Dermis blood vessel endothelial cell (primary cell): ENCODE measurements around the gene GRIN3A. TPM values are rescaled to one million over a fixed set of nuclear protein-coding genes. Genes with fewer than 3 reads are reported as not detected.
"Not testable (repeated sequence)": the region's sequence is repeated elsewhere in the genome, so short reads cannot be mapped to it uniquely, and the experiment has no call there.

Experiments
- DNase-seq: peaks from one replicate; pipeline ENCODE4 v3.0.0; 2010
- total RNA-seq: library from RNA; depleted of rRNA; stranded (reverse); fragments of >200 nt; gene quantifications from 2 replicates; pipeline ENCODE4 v1.2.3, GENCODE V29; 2014

Gene GRIN3A
- total RNA-seq, 1 donor from 2014 or later = not detected

- DNase-seq = no peak
Measured at GRCh38 chr9:101572316-101572715, 166.1 kb downstream of the GRIN3A start.

- no peak for DNase-seq
Measured at GRCh38 chr9:101571114-101571513, 167.3 kb downstream of the GRIN3A start.

GRCh38 chr9:101569741-101570501, 168.5 kb downstream of the GRIN3A start:
- no peak for DNase-seq

- DNase-seq = no peak
Measured at GRCh38 chr9:101567725-101568350, 170.6 kb downstream of the GRIN3A start.

DNA sequence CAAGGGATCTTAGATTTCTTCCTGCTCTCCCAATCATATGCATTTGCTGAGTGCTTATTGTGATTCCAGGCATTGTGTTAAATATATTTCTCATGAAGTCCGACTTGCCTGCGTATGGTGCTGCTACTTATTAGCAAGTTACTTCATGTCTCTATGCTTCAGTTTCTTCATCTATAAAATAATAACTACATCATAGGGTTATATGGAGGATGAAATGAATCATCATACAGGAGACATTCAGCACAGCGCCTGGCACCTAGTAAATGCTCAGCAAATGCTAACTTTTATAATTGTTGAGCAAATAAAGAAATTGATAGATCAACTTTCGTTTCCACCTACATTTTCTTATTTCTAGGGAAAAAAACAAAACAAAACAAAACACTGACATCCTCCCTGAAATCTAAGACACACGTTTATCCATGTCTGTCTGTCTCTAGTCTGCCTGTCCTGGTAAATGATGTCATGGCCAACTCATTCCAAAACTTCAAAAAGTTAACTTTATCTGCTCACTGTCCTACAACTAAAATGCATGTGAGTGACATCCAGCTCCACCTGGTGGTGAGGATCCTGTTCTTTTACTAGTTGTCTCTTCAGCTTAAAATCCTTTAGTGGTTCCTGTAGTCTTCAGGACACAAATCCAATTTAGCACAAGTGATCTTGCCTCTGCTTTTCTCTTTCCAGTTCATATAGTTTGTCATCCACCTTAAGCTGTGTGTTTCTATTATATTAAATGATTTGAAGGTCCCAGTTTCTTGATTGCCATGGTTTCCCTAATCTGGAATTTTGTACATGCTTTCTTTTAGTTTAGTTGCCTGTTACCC, 171.3 kb downstream of the GRIN3A start:
- DNase-seq = peak; percentile 57

DNA sequence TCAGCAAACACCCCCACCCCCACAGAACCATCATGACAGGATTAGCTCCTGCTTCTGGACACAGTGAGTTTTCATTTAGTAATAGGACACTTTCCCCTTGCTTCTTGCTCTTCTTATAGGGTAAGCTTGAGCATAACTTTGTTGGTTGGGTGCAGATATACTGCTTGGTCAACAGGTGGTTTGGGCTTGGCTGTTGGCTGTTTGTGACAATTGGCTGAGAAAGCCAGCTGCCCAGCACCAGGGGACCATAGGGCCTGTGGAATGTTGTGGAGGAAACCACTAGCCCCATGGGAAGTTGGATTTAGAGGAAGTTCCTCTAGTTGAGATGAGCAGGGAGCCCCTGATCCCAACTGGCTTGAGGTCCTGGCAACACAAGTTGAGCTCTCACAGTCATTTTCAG, 174.2 kb downstream of the GRIN3A start:
- no peak for DNase-seq

DNA sequence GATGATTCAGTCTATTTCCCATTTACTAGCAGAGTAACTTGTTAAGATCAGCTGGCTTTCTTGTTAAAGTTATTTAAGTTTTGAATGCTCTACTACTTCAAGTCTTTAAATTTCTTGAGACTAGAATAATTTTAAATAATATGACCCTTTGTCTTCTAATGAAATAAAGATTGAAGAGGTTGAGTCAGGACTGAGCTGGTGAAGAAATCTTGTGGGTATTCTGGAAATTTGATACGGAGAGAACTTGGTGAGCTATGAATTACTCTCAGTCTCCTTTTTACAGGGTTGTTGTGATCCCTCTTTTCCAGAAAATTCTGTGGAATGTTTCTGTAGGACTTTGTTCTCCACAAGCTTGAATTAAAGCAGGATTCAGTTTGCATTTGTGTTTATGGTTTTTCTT, 175.5 kb downstream of the GRIN3A start:
- DNase-seq = no peak

GRCh38 chr9:101561740-101562139, 176.7 kb downstream of the GRIN3A start:
- DNase-seq = no peak

DNA sequence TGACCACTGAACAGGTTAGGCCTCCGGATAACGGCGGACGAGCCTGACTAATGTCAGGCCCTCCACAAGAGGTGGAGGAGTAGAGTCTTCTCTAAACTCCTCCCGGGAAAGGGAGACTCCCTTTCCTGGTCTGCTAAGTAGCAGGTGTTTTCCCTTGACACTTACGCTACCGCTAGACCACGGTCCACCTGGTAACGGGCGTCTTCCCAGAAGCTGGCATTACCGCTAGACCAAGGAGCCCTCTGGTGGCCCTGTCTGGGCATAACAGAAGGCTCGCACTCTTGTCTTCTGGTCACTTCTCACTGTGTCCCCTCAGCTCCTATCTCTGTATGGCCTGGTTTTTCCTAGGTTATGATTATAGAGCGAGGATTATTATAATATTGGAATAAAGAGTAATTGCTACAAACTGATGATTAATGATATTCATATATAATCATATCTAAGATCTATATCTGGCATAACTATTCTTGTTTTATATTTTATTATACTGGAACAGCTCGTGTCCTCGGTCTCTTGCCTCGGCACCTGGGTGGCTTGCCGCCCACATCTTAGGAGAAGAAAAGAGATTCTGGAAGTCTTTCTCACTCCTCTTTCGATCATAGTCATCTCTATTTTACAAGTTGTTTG, 188.9 kb downstream of the GRIN3A start:
- DNase-seq = not testable (repeated sequence)

DNA sequence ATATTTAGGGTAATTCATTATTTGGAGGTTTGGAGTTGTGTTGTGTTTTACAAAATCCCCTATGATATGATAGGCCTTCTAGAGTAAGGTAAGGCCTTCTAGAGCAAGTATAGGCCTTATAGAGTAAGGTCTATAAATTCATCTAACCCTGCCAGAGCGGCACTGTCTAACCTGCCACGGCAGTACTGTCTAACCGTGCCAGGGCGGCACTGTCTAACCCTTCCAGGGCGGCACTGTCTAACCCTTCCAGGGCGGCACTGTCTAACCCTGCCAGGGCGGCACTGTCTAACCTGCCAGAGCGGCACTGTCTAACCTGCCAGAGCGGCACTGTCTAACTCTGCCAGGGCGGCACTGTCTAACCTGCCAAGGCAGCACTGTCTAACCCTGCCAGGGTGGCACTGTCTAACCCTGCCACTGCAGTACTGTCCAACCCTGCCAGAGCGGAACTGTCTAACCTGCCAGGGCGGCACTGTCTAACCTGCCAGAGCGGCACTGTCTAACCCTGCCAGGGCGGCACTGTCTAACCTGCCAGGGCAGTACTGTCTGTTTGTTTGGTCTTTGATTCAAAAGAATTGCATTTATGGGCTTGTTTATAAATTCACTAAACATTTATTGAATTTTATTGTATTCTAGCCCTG, 195.2 kb downstream of the GRIN3A start:
- no peak for DNase-seq

DNA sequence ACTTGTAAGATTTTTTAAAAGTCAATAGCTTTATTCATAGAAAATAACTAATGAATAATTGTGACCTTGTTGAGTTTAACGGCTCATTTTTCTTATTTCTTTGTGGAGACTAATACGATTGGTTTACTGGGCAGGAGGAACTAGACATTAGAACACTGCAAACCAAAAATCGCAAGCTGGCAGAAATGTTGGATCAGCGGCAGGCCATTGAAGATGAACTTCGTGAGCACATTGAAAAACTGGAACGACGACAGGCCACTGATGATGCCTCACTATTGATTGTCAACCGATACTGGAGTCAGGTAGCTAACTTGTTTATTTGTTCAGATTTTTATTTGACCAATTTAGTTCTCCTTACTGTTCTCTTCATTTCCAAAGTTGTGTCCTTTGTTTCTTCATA, 198.4 kb downstream of the GRIN3A start:
- no peak for DNase-seq

- peak; percentile 55 for DNase-seq
Measured at GRCh38 chr9:101536938-101537337, 201.5 kb downstream of the GRIN3A start.

DNA sequence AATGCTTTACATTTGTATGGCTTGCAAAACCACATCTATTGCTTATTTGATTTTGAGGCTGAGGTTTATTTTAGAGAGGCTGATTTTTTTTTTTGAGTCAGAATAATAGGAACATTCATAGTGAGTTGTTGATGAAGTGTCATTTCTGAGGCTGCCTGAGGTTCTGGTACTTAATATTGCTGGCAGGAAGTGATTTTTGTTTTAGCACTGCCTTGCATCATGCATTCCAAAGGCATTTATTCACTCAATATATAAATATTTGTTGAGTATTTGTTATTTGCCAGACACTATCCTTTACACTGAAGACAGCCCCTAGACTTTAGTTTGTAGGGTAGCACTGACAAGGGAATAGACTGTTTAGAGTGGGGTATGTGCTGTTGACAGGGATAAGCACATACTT, 202.1 kb downstream of the GRIN3A start:
- no peak for DNase-seq

DNA sequence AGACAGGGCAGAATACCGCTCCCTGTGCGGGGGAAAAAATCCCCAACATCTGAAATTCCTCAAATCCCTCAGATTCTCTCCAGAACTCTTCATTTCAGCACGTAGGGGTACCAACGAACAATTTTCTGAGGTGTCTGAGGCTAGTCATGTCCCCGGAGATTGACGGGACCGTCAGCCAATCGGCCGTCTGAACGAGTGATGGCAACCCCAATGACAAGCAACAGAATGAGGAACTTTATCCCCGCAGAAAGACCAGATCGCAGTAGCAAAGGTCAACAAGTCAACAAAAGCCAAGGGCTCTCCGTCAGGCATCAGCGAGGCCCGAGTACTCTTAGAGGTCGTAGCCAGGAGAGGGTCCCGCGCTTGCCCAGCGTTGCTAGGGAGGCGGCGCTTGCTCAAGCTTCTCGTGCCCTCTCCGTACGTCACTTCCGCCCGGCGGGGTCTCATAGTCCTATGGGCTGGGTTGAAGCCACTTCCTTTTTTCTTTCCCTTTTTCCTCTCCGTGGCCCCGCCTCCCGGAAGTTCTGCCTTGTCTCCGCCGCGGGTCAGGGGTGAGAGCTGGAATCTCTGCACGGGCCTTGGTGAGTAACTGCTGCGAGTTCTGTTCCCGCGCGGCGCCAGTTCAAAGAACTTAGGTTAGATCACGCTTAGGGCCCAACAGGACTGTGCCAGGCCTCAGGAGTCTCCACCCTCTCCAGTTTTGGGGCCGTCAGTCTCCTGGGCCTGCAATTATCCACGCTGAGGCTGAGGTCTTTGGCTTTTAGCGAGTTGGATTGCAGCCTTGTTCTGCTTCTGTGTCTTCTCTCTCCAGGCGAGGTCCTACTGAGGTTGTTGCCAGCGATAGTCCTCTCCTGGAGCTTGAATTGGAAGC, 204.9 kb downstream of the GRIN3A start, which contains the start of gene RNF20:
Gene RNF20, plus strand, starts transcription at position 520 of the 871 bp plus-strand sequence. CDS start 1,571 bp downstream, outside the sequence.
- peak; percentile 98 for DNase-seq

DNA sequence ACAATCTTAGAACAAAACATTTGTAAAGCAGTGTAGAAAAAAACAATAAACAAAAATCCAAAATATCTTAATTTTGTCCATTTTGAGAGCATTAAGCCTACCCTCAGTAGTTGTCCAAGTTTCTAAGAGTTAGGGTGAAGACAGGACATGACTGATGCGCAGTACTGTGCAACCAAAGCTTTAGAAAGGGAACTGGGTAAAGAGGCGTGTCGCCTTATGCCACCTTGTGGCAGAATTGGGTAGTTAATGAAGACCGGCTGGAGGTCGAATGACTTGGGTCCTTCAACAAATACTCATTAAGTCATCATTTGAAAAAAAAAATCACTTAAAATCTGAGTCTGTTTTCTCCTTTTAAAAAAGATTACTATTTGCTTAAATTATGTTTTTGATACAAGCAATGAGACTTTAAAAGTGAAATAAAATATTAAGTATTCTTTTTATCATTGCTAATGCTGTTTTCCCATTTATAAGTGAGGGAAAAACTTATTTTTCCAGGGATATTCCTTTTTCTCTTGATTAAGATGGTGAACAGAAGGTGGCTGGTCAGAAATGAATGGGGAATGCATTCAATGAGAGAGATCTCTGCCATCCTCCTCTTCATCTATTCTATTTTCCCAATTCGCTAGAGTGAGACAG, 208.3 kb downstream of the GRIN3A start:
- peak; percentile 87 for DNase-seq

DNA sequence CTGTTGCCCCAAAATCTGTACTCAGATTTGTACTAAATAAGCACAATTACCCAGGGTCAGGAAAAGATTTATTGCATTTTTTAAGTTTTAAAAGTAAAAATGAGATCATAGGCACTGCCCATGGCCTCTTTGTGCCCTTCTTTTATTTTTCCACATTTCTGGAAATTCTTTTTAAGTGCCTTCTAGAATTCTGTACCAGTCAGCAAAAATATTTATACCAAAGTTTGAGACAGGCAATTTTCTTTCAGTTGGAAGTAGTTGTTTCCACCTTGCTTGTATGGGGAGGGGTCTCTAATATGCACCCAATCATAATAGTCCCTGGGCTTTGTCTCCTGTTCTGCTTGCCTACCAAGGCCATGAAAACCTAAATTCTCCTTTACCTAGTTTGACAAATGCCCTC, 210.4 kb downstream of the GRIN3A start:
- DNase-seq = no peak

- no peak for DNase-seq
Measured at GRCh38 chr9:101527066-101527465, 211.4 kb downstream of the GRIN3A start.

DNA sequence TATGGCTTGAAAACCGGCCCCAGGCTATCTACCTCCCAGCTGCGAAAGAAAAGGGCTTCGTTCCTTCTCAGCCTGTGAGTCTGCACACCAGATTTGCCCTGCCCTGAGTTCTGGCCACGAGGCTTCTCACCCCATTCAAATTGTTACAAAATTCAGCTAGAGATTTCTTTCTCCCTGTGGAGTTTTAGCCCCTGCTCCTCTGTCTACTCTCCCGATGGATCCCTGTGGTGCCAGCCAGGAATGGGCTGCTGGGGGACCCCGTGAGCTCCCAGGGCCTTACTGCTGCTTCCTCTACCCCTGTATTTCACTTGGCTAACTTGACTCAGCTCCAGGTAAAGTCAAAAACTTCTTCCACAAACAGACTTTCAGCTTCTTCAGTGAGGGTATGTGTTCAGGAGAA, 214.1 kb downstream of the GRIN3A start:
- no peak for DNase-seq
